Measurements from ENCODE around the gene MRC1. TPM values are rescaled to one million over a fixed set of nuclear protein-coding genes. Genes with fewer than 3 reads are reported as not detected.

MRC1 gene
- 3.0 TPM for polyA plus RNA-seq (2013, experiment 1 of 2)
- 2.2 TPM for polyA plus RNA-seq (2013, experiment 2 of 2)

- Histone ChIP-seq H3K36me3 (ENCODE audit: control insufficient read depth, insufficient read depth, low read length) (no peaks in the 10 kb centered on the region), H3K4me1 (ENCODE audit: control insufficient read depth, insufficient read depth, low read length, poor library complexity, severe bottlenecking) (peaks cover 4% of the 10 kb centered on the region), H3K27ac (ENCODE audit: low read depth, low read length, severe bottlenecking) (no peak within 1 kb of the TSS), H3K4me3 (ENCODE audit: extremely low read depth, insufficient read depth, low read length, poor library complexity, severe bottlenecking) (no peak within 1 kb of the TSS), H3K9me3 (ENCODE audit: control insufficient read depth, low read length) (peaks cover 6% of the 10 kb centered on the region)
- 86 to 93% methylated on average over 18 to 19 of the region's 23 CpGs for WGBS, 2 experiments (ENCODE audit: insufficient coverage in 2 of 2)
Observed at GRCh38 chr10:17808971-17809841, at the start of gene MRC1. MRC1 (plus strand) TSS chr10:17809348; CDS start chr10:17809466, 118 bp downstream.

- no peak overlapping the region for H3K4me3 ChIP-seq (ENCODE audit: extremely low read depth, insufficient read depth, low read length, poor library complexity, severe bottlenecking)
- WGBS, 2 experiments (ENCODE audit: insufficient coverage in 2 of 2): 7 to 30% methylated on average over 3 of the region's 4 CpGs
- H3K9me3 ChIP-seq (ENCODE audit: control insufficient read depth, low read length): peaks cover 3% of the 10 kb centered on the region
- H3K27ac ChIP-seq (ENCODE audit: low read depth, low read length, severe bottlenecking): no peak overlapping the region
- peaks cover 2% of the 10 kb centered on the region for H3K4me1 ChIP-seq (ENCODE audit: control insufficient read depth, insufficient read depth, low read length, poor library complexity, severe bottlenecking)
- no peaks in the 10 kb centered on the region for H3K36me3 ChIP-seq (ENCODE audit: control insufficient read depth, insufficient read depth, low read length)
Observed at GRCh38 chr10:17764142-17764541, 45.0 kb upstream of the MRC1 start.

DNA sequence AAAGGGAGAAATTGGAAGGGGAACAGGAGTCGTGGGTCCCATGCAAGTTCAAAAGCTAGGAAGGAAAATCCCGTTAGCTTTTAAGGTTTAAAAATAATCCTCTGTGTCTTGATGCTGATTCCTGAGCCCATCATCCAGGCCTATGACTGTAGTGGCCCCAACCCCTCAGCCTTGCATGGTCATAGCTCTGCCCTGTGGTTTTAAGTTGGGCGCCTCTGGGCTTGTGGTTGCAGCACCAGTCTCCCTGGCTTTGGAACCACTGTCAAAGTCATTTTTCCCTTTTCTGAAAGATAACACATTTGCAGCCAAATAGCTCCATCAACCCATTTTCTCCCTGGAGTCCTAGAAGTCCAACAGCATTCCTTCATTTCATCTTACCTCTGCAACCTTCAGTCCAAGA, 43.5 kb upstream of the MRC1 start:
- Histone ChIP-seq H3K9me3 (ENCODE audit: control insufficient read depth, low read length) (peaks cover 3% of the 10 kb centered on the region), H3K36me3 (ENCODE audit: control insufficient read depth, insufficient read depth, low read length) (no peaks in the 10 kb centered on the region), H3K4me1 (ENCODE audit: control insufficient read depth, insufficient read depth, low read length, poor library complexity, severe bottlenecking) (peaks cover 2% of the 10 kb centered on the region), H3K4me3 (ENCODE audit: extremely low read depth, insufficient read depth, low read length, poor library complexity, severe bottlenecking) (no peak overlapping the region), H3K27ac (ENCODE audit: low read depth, low read length, severe bottlenecking) (no peak overlapping the region)
- 76 to 91% methylated on average over 3 of the region's 3 CpGs for WGBS, 2 experiments (ENCODE audit: insufficient coverage in 2 of 2)

DNA sequence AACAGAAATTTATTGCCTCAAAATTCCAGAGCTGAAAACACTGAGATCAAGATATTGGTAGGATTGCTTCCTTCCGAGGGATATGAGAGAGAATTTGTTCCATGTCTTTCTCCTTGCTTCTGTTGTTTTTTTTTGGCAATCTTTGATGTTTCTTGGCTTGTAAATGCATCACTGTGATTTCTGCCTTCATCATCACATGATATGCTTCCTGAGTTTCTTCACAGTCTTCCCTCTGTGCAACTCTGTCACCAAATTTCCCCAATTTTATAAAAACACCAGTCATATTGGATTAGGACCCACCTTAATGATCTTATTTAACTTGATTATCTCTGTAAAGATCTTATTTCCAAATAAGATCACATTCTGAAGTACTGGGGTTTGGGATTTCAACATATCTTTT, 42.4 kb upstream of the MRC1 start:
- Histone ChIP-seq H3K27ac (ENCODE audit: low read depth, low read length, severe bottlenecking) (no peak overlapping the region), H3K4me1 (ENCODE audit: control insufficient read depth, insufficient read depth, low read length, poor library complexity, severe bottlenecking) (no peaks in the 10 kb centered on the region), H3K9me3 (ENCODE audit: control insufficient read depth, low read length) (peaks cover 3% of the 10 kb centered on the region), H3K36me3 (ENCODE audit: control insufficient read depth, insufficient read depth, low read length) (no peaks in the 10 kb centered on the region), H3K4me3 (ENCODE audit: extremely low read depth, insufficient read depth, low read length, poor library complexity, severe bottlenecking) (no peak overlapping the region)
- 100% methylated on average over 1 of the region's 1 CpG; no CpG with 5 or more reads in 1 of the 2 experiments for WGBS, 2 experiments (ENCODE audit: insufficient coverage in 2 of 2)

DNA sequence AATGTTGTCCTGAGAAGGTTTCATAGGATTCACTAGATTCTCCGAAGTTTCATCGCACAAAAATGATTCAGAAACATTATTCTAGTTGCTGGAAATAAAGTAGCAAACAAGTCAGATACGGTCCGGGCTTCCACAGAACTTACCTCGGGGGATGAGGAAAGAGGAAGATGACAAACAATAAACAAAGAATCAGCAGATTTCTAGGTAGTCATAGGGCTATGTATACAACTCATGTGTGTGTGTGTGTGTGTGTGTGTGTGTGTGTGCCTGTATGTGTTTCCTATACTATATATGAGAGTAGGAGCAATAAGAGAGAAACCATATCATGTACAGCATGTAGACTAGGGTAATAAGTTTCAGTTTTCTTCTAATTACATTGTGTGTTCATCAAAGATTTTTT, 40.7 kb upstream of the MRC1 start:
- H3K27ac ChIP-seq (ENCODE audit: low read depth, low read length, severe bottlenecking): no peak overlapping the region
- no peak overlapping the region for H3K4me3 ChIP-seq (ENCODE audit: extremely low read depth, insufficient read depth, low read length, poor library complexity, severe bottlenecking)
- 97 to 98% methylated on average over 4 to 5 of the region's 5 CpGs for WGBS, 2 experiments (ENCODE audit: insufficient coverage in 2 of 2)
- no peaks in the 10 kb centered on the region for H3K36me3 ChIP-seq (ENCODE audit: control insufficient read depth, insufficient read depth, low read length)
- peaks cover 3% of the 10 kb centered on the region for H3K9me3 ChIP-seq (ENCODE audit: control insufficient read depth, low read length)
- H3K4me1 ChIP-seq (ENCODE audit: control insufficient read depth, insufficient read depth, low read length, poor library complexity, severe bottlenecking): no peaks in the 10 kb centered on the region

DNA sequence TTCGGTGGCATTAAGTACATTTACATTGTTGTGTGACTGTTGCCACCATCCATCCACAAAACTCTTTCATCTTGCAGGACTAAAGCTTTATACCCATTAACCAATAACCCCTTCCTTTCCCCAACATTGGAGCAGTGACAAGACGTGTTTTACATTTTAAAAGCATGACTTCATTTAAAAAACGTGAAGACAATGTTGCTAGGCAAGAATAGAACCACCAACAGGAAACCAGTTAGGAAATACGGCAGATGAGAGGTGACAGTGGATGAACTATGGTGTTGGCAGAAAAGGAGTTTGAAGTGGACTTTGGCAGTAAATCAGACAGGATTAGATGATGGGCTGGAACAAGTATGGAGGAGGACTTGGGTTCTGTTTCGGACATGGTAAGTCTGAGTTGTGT, 40.2 kb upstream of the MRC1 start:
- H3K4me1 ChIP-seq (ENCODE audit: control insufficient read depth, insufficient read depth, low read length, poor library complexity, severe bottlenecking): no peaks in the 10 kb centered on the region
- H3K36me3 ChIP-seq (ENCODE audit: control insufficient read depth, insufficient read depth, low read length): no peaks in the 10 kb centered on the region
- H3K9me3 ChIP-seq (ENCODE audit: control insufficient read depth, low read length): peaks cover 3% of the 10 kb centered on the region
- H3K27ac ChIP-seq (ENCODE audit: low read depth, low read length, severe bottlenecking): no peak overlapping the region
- 78 to 82% methylated on average over 3 to 5 of the region's 5 CpGs for WGBS, 2 experiments (ENCODE audit: insufficient coverage in 2 of 2)
- H3K4me3 ChIP-seq (ENCODE audit: extremely low read depth, insufficient read depth, low read length, poor library complexity, severe bottlenecking): no peak overlapping the region

- no peaks in the 10 kb centered on the region for H3K4me1 ChIP-seq (ENCODE audit: control insufficient read depth, insufficient read depth, low read length, poor library complexity, severe bottlenecking)
- peaks cover under 1% of the 10 kb centered on the region for H3K9me3 ChIP-seq (ENCODE audit: control insufficient read depth, low read length)
- 83 to 92% methylated on average over 2 to 3 of the region's 4 CpGs for WGBS, 2 experiments (ENCODE audit: insufficient coverage in 2 of 2)
- H3K36me3 ChIP-seq (ENCODE audit: control insufficient read depth, insufficient read depth, low read length): no peaks in the 10 kb centered on the region
- no peak overlapping the region for H3K27ac ChIP-seq (ENCODE audit: low read depth, low read length, severe bottlenecking)
- no peak overlapping the region for H3K4me3 ChIP-seq (ENCODE audit: extremely low read depth, insufficient read depth, low read length, poor library complexity, severe bottlenecking)
Observed at GRCh38 chr10:17771017-17771416, 38.1 kb upstream of the MRC1 start.

- peaks cover 15% of the 10 kb centered on the region for H3K4me1 ChIP-seq (ENCODE audit: control insufficient read depth, insufficient read depth, low read length, poor library complexity, severe bottlenecking)
- H3K27ac ChIP-seq (ENCODE audit: low read depth, low read length, severe bottlenecking): no peak overlapping the region
- 86 to 100% methylated on average over 1 of the region's 4 CpGs for WGBS, 2 experiments (ENCODE audit: insufficient coverage in 2 of 2)
- H3K4me3 ChIP-seq (ENCODE audit: extremely low read depth, insufficient read depth, low read length, poor library complexity, severe bottlenecking): no peak overlapping the region
- no peaks in the 10 kb centered on the region for H3K9me3 ChIP-seq (ENCODE audit: control insufficient read depth, low read length)
- H3K36me3 ChIP-seq (ENCODE audit: control insufficient read depth, insufficient read depth, low read length): no peaks in the 10 kb centered on the region
Observed at GRCh38 chr10:17779784-17780183, 29.4 kb upstream of the MRC1 start.

DNA sequence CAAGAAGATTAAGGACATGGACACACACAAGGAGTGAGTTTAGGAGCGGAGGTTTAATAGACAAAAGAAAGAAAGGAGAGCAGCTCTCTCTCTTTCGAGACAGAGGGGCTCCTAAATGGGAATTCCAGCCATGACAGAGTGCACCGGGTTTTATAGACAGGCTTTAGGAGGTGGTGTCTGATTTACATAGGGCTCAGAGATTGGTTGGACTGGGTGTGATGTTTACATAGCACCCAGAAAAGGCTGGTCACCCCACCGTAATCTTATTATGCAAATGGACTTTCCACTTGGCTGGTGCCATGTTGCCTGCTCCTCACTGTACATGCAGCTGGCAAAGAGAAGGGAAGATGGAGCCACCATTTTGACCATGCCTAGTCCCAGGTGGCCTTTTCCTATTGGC, 28.4 kb upstream of the MRC1 start:
- Histone ChIP-seq H3K27ac (ENCODE audit: low read depth, low read length, severe bottlenecking) (no peak overlapping the region), H3K36me3 (ENCODE audit: control insufficient read depth, insufficient read depth, low read length) (no peaks in the 10 kb centered on the region), H3K9me3 (ENCODE audit: control insufficient read depth, low read length) (no peaks in the 10 kb centered on the region), H3K4me3 (ENCODE audit: extremely low read depth, insufficient read depth, low read length, poor library complexity, severe bottlenecking) (no peak overlapping the region), H3K4me1 (ENCODE audit: control insufficient read depth, insufficient read depth, low read length, poor library complexity, severe bottlenecking) (peaks cover 21% of the 10 kb centered on the region)
- 93 to 95% methylated on average over 3 to 4 of the region's 4 CpGs for WGBS, 2 experiments (ENCODE audit: insufficient coverage in 2 of 2)

DNA sequence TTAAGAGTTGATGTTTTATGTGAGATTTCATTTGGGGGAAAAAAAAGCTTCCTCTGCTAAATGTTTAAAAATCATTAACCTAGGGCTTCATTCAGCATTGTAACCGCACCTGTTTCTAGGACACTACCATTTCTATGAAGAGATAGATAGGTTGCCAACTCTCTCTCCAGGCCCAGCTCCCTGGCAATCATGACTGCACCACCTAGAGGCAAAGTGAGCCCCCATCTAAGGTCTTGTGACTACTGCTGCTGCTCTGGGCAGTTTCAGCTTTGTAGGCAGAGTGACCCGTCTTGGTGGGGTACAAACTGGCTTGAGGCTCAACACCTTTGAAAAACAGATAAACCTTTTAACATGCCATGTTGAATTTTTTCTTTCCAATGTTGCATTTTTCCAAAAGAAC, 27.3 kb upstream of the MRC1 start:
- Histone ChIP-seq H3K4me1 (ENCODE audit: control insufficient read depth, insufficient read depth, low read length, poor library complexity, severe bottlenecking) (peaks cover 21% of the 10 kb centered on the region), H3K4me3 (ENCODE audit: extremely low read depth, insufficient read depth, low read length, poor library complexity, severe bottlenecking) (no peak overlapping the region), H3K27ac (ENCODE audit: low read depth, low read length, severe bottlenecking) (no peak overlapping the region), H3K36me3 (ENCODE audit: control insufficient read depth, insufficient read depth, low read length) (no peaks in the 10 kb centered on the region), H3K9me3 (ENCODE audit: control insufficient read depth, low read length) (no peaks in the 10 kb centered on the region)
- 50 to 75% methylated on average over 1 of the region's 2 CpGs for WGBS, 2 experiments (ENCODE audit: insufficient coverage in 2 of 2)

Measured in mesodermal cell (in vitro differentiated cells).